Activated naive CD4-positive, alpha-beta T cell treated with anti-CD3 and anti-CD28 coated beads, Interleukin-2, amount 50 U/mL, for 72 hours (primary cell): ENCODE measurements around the gene USH1G. TPM values are rescaled to one million over a fixed set of nuclear protein-coding genes. Genes with fewer than 3 reads are reported as not detected.
A peak's percentile ranks its signal among the peaks of the same experiment; 100 is the strongest.
"Not testable (repeated sequence)": the region's sequence is repeated elsewhere in the genome, so short reads cannot be mapped to it uniquely, and the experiment has no call there.

Experiments used
- ATAC-seq, 2 donors: fragments of 150-1000 bp; cut with Tn5 transposase; 2 replicates each; pipeline ENCODE4 v1.10.0; 2021; ENCODE audit warnings: mild to moderate bottlenecking in 2 of 2, moderate library complexity in 2 of 2
- DNase-seq, 2 donors: peaks; one replicate each; pipeline ENCODE4 v3.0.0; 2021 to 2022; ENCODE audit warnings: low spot score in 2 of 2
- H3K27ac Mint-ChIP-seq, 2 donors: one replicate each; pipeline ENCODE4 v1.8.0; 2022; ENCODE audit warnings: mild to moderate bottlenecking in 2 of 2, mixed read lengths in 2 of 2
- H3K36me3 Mint-ChIP-seq, 2 donors: one replicate each; pipeline ENCODE4 v1.8.0; 2022; ENCODE audit warnings: mixed read lengths in 2 of 2
- H3K9me3 Mint-ChIP-seq, 2 donors: one replicate each; pipeline ENCODE4 v1.8.0; 2022; ENCODE audit warnings: mixed read lengths in 2 of 2
- total RNA-seq, 2 donors: library from RNA; stranded (reverse); gene quantifications; one replicate each; pipeline ENCODE4 v1.2.3, GENCODE V29; 2022

USH1G gene
- total RNA-seq, 2 donors from 2014 or later: not detected

GRCh38 chr17:74920306-74920620, 2.8 kb downstream of the USH1G start:
- H3K36me3 Mint-ChIP-seq: no peaks in the 10 kb centered on the region
- DNase-seq (no peak), ATAC-seq (no peak)
- H3K9me3 Mint-ChIP-seq: no peaks in the 10 kb centered on the region
- no peak overlapping the region for H3K27ac Mint-ChIP-seq

GRCh38 chr17:74919440-74920305, 3.4 kb downstream of the USH1G start:
- H3K27ac Mint-ChIP-seq: no peak overlapping the region
- DNase-seq (no peak), ATAC-seq (no peak)
- H3K9me3 Mint-ChIP-seq: no peaks in the 10 kb centered on the region
- no peaks in the 10 kb centered on the region for H3K36me3 Mint-ChIP-seq

- Mint-ChIP-seq H3K36me3 (no peaks in the 10 kb centered on the region), H3K27ac (no peak overlapping the region), H3K9me3 (no peaks in the 10 kb centered on the region)
- ATAC-seq (no peak), DNase-seq (no peak)
These were observed 4.1 kb downstream of the USH1G start for GRCh38 chr17:74918906-74919305.

DNA sequence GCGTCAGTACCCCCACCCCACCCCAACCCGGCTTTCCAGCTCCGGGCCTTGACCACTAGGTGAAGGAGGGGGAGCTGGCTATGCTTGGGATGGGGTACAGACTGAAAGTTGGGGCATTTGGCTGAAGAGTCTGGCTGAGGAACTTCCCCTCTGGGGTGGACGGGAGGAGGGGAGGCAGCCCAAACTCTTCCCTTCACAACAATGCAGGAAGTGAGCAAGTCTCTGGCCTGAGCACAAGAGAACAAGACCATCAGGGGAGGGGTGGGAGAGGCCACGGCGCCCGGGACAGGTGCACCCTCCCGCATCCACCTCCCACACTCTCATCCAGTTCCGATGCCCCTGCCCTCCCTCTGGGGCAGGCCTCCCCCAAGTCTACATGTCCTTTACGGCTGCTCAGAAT, 5.6 kb downstream of the USH1G start:
- no peak overlapping the region for H3K27ac Mint-ChIP-seq
- no peak for ATAC-seq
- no peaks in the 10 kb centered on the region for H3K36me3 Mint-ChIP-seq
- no peak for DNase-seq
- no peaks in the 10 kb centered on the region for H3K9me3 Mint-ChIP-seq

GRCh38 chr17:74916851-74917199, 6.2 kb downstream of the USH1G start:
- DNase-seq (no peak), ATAC-seq (no peak)
- Mint-ChIP-seq H3K36me3 (no peaks in the 10 kb centered on the region), H3K9me3 (no peaks in the 10 kb centered on the region), H3K27ac (no peak overlapping the region)

DNA sequence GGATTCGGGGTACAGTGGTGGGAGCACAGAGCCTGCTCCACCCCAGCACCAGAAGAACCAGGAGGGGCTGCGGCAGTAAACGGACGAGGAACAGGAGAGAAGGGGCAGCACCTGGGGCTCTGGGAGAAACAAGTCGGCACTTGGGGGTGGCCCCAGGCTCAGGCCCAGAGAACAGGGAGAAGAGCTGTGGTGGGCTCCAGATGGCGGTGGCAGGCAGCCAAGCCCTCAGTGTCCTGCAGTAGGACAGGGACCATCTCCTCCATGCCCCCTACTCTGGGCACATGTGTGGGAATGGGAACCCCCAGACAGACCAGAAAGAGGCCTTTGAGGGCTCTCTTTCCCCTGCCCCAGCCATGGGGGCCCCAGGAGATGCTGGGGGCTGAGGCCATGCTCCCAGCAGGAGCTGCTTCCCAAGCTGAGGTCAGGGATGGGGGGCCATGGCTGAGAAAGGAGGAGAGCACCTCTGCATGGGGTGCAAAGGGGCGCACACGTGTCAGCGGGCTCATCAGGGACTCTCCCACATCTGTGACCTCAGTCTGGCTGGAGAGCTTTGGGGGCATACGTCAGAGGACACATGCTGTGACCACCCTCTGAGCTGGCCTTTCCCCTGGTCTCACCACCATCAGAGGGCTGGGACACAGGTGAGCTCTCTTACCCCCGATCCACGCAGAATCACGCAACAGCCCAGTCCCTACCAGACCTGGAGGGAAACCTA, 6.8 kb downstream of the USH1G start:
- Mint-ChIP-seq H3K27ac (no peak overlapping the region), H3K9me3 (no peaks in the 10 kb centered on the region), H3K36me3 (no peaks in the 10 kb centered on the region)
- ATAC-seq (no peak), DNase-seq (no peak)

DNA sequence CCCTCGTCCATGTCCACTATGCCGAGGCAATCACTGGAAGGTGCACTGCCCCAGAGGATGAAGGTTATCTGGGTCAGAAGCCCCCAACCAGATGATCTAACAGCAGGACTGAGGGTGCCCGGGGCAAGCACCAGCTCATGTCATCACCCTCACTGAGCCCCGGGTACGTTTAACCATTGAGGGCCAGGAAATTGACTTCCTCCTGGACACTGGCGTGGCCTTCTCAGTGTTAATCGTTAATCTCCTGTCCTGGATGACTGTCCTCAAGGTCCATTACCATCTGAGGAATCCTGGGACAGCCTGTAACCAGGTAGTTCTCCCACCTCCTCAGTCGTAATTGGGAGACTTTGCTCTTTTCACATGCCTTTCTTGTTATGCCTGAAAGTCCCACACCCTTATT, 11.6 kb downstream of the USH1G start:
- not testable (repeated sequence) for DNase-seq, H3K36me3 Mint-ChIP-seq, H3K27ac Mint-ChIP-seq, H3K9me3 Mint-ChIP-seq, ATAC-seq

DNA sequence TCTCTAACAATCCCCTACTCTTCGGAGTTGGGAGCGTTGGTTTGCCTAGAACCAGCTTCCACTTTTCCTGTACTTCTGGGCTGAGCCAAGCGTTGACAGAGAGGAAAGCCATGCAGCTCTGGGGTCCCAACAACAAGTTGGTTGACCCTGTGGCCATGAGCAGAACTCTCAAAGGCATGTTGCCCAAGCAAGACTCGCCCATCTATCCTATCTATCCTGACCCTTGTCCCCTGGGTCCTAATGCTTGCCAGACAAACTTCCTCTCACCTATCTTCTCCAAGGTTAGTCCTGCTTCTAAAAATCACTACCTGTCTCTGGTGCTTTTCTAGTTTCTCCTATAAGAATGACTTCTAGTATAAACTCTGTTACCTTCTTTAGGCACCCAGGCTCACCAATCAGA, 14.0 kb downstream of the USH1G start:
- ATAC-seq, DNase-seq, H3K36me3 Mint-ChIP-seq: not testable (repeated sequence)

GRCh38 chr17:74907012-74907411, 16.0 kb downstream of the USH1G start:
- Mint-ChIP-seq H3K36me3 (no peaks in the 10 kb centered on the region), H3K9me3 (no peaks in the 10 kb centered on the region), H3K27ac (no peak overlapping the region)
- DNase-seq (no peak), ATAC-seq (no peak)

More for the DNA sequence above, 14.0 kb downstream of the USH1G start:
- not testable (repeated sequence) for H3K9me3 Mint-ChIP-seq, H3K27ac Mint-ChIP-seq

DNA sequence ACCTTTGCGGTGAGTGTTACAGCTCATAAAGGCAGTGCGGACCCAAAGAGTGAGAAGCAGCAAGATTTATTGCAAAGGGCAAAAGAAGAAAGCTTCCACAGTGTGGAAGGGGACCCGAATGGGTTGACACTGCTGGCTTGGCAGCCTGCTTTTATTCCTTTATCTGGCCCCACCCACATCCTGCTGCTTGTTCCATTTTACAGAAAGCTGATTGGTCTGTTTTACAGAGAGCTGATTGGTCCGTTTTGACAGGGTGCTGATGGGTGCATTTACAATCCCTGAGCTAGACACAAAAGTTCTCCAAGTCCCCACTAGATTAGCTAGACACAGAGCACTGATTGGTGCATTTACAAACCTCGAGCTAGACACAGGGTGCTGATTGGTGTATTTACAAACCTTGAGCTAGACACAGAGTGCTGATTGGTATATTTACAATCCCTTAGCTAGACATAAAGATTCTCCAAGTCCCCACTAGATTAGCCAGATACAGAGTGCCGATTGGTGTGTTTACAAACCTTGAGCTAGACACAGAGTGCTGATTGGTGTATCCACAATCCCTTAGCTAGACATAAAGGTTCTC, 16.8 kb downstream of the USH1G start:
- not testable (repeated sequence) for H3K9me3 Mint-ChIP-seq, H3K27ac Mint-ChIP-seq, ATAC-seq, DNase-seq, H3K36me3 Mint-ChIP-seq

DNA sequence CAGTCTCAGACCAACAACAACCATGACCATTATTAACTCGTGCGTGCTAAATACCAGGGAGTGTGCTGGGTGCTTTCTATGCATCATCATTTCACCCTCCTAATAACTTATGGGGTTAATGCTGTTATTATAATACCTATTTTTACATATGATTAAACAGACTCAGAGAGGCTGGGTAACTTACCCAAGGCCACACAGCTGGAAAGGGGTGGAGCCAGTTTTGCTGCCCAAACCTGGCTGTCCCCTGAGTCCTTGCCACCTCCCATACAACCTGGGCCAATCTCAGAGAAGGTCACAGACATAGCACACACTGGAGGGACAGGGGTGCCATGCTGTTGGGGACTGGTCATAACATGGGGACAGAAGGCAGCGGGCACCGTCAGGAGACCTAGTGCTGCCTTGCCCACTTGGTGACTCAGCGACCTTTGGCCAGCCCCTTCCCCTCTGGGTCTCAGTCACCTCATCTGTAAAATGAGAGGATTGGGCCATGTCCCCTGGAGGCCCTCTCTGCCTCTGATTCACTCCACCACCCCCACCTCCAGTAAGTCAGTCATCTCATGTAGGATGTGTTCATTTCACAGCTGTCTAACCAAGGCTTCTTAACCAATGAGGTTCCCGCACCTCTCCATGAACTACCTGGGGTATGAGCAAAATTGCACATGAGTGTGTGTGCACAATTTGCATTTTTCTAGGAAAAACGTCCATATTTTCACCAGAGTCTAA, 18.2 kb downstream of the USH1G start:
- Mint-ChIP-seq H3K27ac (no peak overlapping the region), H3K9me3 (no peaks in the 10 kb centered on the region), H3K36me3 (no peaks in the 10 kb centered on the region)
- DNase-seq: no peak
- ATAC-seq: peak; percentile 49 to 59

- Mint-ChIP-seq H3K9me3 (no peaks in the 10 kb centered on the region), H3K27ac (no peak overlapping the region), H3K36me3 (no peaks in the 10 kb centered on the region)
- ATAC-seq: no peak
- DNase-seq: no peak
These were observed 19.4 kb downstream of the USH1G start for GRCh38 chr17:74903671-74904070.

DNA sequence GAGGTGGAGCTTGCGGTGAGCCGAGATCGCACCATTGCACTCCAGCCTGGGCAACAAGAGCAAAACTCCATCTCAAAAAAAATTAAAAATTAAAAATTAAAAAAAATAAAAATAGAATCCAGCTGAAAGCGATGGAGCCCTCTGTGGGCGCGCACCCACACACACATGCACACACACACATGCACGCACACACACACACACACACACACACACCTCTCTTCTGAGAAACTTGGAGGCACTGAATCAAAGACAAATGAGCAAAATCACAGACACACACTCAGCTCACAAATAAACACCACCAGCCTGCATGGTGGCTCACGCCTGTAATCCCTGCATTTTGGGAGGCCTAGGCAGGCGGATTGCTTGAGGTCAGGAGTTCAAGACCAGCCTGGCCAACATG, 20.0 kb downstream of the USH1G start:
- Mint-ChIP-seq H3K27ac (no peak overlapping the region), H3K9me3 (no peaks in the 10 kb centered on the region), H3K36me3 (no peaks in the 10 kb centered on the region)
- DNase-seq (no peak), ATAC-seq (no peak)

- ATAC-seq: no peak
- Mint-ChIP-seq H3K36me3 (no peaks in the 10 kb centered on the region), H3K9me3 (no peaks in the 10 kb centered on the region), H3K27ac (no peak overlapping the region)
- no peak for DNase-seq
These were observed 21.5 kb downstream of the USH1G start for GRCh38 chr17:74901353-74902135.

DNA sequence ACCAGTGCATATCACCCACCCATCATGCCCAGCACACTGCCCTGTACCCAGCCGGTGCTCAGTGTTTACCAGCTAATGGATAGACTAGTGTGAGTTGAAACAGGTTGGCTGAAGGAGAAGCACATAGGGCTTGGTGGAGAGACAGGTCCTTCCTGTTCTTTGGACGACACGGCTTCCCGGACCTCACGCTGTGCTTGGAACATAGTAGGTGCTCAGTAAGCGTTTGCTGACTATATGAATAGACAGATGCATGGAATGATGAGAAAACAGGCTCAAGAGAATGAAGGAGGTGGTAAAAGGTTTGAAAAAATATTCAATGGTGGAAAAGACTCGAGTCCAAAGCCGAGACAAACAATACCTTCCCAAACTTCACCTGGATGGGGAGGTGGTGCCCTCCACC, 22.8 kb downstream of the USH1G start:
- ATAC-seq (no peak), DNase-seq (no peak)
- Mint-ChIP-seq H3K27ac (peak overlapping the region in 1 of 2 donors; percentile 66), H3K9me3 (no peaks in the 10 kb centered on the region), H3K36me3 (no peaks in the 10 kb centered on the region)

GRCh38 chr17:74898376-74898946, 24.6 kb downstream of the USH1G start:
- ATAC-seq (no peak), DNase-seq (no peak)
- Mint-ChIP-seq H3K36me3 (peaks cover 0 to 5% of the 10 kb centered on the region in 2 donors), H3K27ac (no peak overlapping the region), H3K9me3 (no peaks in the 10 kb centered on the region)
